DND-41 (cell line): ENCODE data around the gene REV3L.

Source experiments
- ATAC-seq: fragments of 200-7000 bp; cut with Tn5 transposase; 3 replicates; pipeline ENCODE4 v1.9.1; 2021; ENCODE audit warnings: low read depth; ENCODE audit not compliant: insufficient read depth
- DNase-seq: peaks from one replicate; pipeline ENCODE4 v3.0.0-alpha.2; 2020
- H2AFZ ChIP-seq: 2 replicates; pipeline ENCODE4 v1.6.0; 2012; ENCODE audit warnings: low read depth, low read length
- H3K27ac ChIP-seq: 2 replicates; pipeline ENCODE4 v1.5.1; 2012; ENCODE audit warnings: low read length, inconsistent platforms
- H3K27me3 ChIP-seq: fragments of 200-600 bp; sonication (generic); 2 replicates; pipeline ENCODE4 v1.6.0; 2012; ENCODE audit warnings: low read length, mild to moderate bottlenecking, inconsistent platforms; ENCODE audit not compliant: insufficient read depth, poor library complexity
- H3K36me3 ChIP-seq: 2 replicates; pipeline ENCODE4 v1.5.1; 2012; ENCODE audit warnings: low read length, inconsistent platforms; ENCODE audit not compliant: insufficient read depth
- H3K4me1 ChIP-seq: 2 replicates; pipeline ENCODE4 v1.5.1; 2012; ENCODE audit warnings: mild to moderate bottlenecking, low read length; ENCODE audit not compliant: insufficient read depth
- H3K4me2 ChIP-seq: 2 replicates; pipeline ENCODE4 v1.6.0; 2012; ENCODE audit warnings: mild to moderate bottlenecking, moderate library complexity, low read length, inconsistent platforms; ENCODE audit not compliant: insufficient read depth
- H3K4me3 ChIP-seq, 2 experiments: fragments of 200-600 bp in 1 of 2; shearing (Covaris generic) in 1 of 2; 2 replicates each; pipeline ENCODE4 v1.5.1; 2012 to 2016; ENCODE audit warnings: inconsistent platforms in 2 of 2, low read length in 2 of 2, mild to moderate bottlenecking in 2 of 2, low read depth in 1 of 2, moderate library complexity in 1 of 2
- H3K79me2 ChIP-seq: 2 replicates; pipeline ENCODE4 v1.6.0; 2012; ENCODE audit warnings: low read length, inconsistent platforms; ENCODE audit not compliant: insufficient read depth
- H3K9ac ChIP-seq: 2 replicates; pipeline ENCODE4 v1.6.0; 2012; ENCODE audit warnings: low read depth, mild to moderate bottlenecking, inconsistent platforms, low read length, moderate library complexity
- H3K9me3 ChIP-seq: 2 replicates; pipeline ENCODE4 v1.5.1; 2012; ENCODE audit warnings: low read length, moderate library complexity, mild to moderate bottlenecking, inconsistent platforms; ENCODE audit not compliant: insufficient read depth, severe bottlenecking
- H4K20me1 ChIP-seq: 2 replicates; pipeline ENCODE4 v1.6.0; 2012; ENCODE audit warnings: low read length; ENCODE audit not compliant: insufficient read depth
- CTCF ChIP-seq: IDR thresholded peaks from 2 replicates; pipeline ENCODE4 v1.5.1; 2012; ENCODE audit warnings: borderline replicate concordance, low read length, moderate library complexity, mild to moderate bottlenecking; ENCODE audit not compliant: poor library complexity, severe bottlenecking; ENCODE audit errors: extremely low read depth
- EZH2 ChIP-seq: IDR thresholded peaks from 3 replicates; pipeline ENCODE4 v1.6.1; 2012; ENCODE audit warnings: borderline replicate concordance, low read depth, mild to moderate bottlenecking, moderate library complexity, low read length, inconsistent platforms; ENCODE audit not compliant: severe bottlenecking

The REV3L gene

GRCh38 chr6:111503660-111504059, 20.6 kb upstream of the REV3L start:
- Histone ChIP-seq H3K4me1 (no peaks in the 10 kb centered on the region), H3K4me2 (no peak overlapping the region), H3K79me2 (peaks cover 98% of the 10 kb centered on the region), H3K36me3 (no peaks in the 10 kb centered on the region), H3K9ac (no peak overlapping the region), H3K4me3 (no peak overlapping the region), H3K27me3 (no peaks in the 10 kb centered on the region), H2AFZ (no peak overlapping the region), H3K9me3 (no peaks in the 10 kb centered on the region), H3K27ac (no peak overlapping the region), H4K20me1 (no peaks in the 10 kb centered on the region)
- ATAC-seq, result no peak
- DNase-seq, result no peak
- TF ChIP-seq EZH2 (no peak), CTCF (no peak)

GRCh38 chr6:111503194-111503593, 20.2 kb upstream of the REV3L start:
- no peak for TF ChIP-seq CTCF
- no peak for TF ChIP-seq EZH2
- H3K9ac ChIP-seq, result no peak overlapping the region
- no peak overlapping the region for H3K27ac ChIP-seq
- no peak overlapping the region for H2AFZ ChIP-seq
- no peaks in the 10 kb centered on the region for H3K4me1 ChIP-seq
- peaks cover under 1% of the 10 kb centered on the region; the same call in 1 of the 2 replicates for H4K20me1 ChIP-seq
- peaks cover 98% of the 10 kb centered on the region for H3K79me2 ChIP-seq
- no peak overlapping the region for H3K4me2 ChIP-seq
- DNase-seq, result no peak
- peaks cover under 1% of the 10 kb centered on the region; the same call in 1 of the 2 replicates for H3K36me3 ChIP-seq
- ATAC-seq, result no peak
- no peak overlapping the region for H3K4me3 ChIP-seq
- H3K27me3 ChIP-seq, result no peaks in the 10 kb centered on the region
- no peaks in the 10 kb centered on the region for H3K9me3 ChIP-seq

- H4K20me1 ChIP-seq, result peaks cover 3% of the 10 kb centered on the region; the same call in 1 of the 2 replicates
These were observed 19.1 kb upstream of the REV3L start for GRCh38 chr6:111502154-111502553.

More at GRCh38 chr6:111502154-111502553, 19.1 kb upstream of the REV3L start:
- H3K36me3 ChIP-seq, result peaks cover 3% of the 10 kb centered on the region; the same call in 1 of the 2 replicates
- DNase-seq (no peak), ATAC-seq (no peak)
- TF ChIP-seq EZH2, result no peak
- no peak for TF ChIP-seq CTCF
- no peaks in the 10 kb centered on the region for H3K9me3 ChIP-seq
- H3K4me2 ChIP-seq, result no peak overlapping the region
- no peak overlapping the region for H2AFZ ChIP-seq
- H3K4me3 ChIP-seq, result no peak overlapping the region
- no peak overlapping the region for H3K9ac ChIP-seq
- no peaks in the 10 kb centered on the region for H3K27me3 ChIP-seq
- peaks cover 99% of the 10 kb centered on the region for H3K79me2 ChIP-seq
- H3K27ac ChIP-seq, result no peak overlapping the region
- H3K4me1 ChIP-seq, result no peaks in the 10 kb centered on the region
